SH-SY5Y (cell line): ENCODE measurements around the gene PRDM16.

Source experiments
- GATA2 ChIP-seq: IDR thresholded peaks from 2 replicates; pipeline ENCODE4 v1.6.1; 2011; ENCODE audit warnings: mild to moderate bottlenecking, low read depth, low read length
- GATA3 ChIP-seq: IDR thresholded peaks from 2 replicates; pipeline ENCODE4 v1.6.1; 2011; ENCODE audit warnings: low read depth, mild to moderate bottlenecking, low read length, moderate library complexity

PRDM16 gene

GRCh38 chr1:3373175-3373574 is 304.2 kb downstream of the PRDM16 start:
- TF ChIP-seq GATA3: no peak
- no peak for TF ChIP-seq GATA2

GRCh38 chr1:3373700-3374405 is 304.9 kb downstream of the PRDM16 start:
- TF ChIP-seq GATA2 (no peak), GATA3 (no peak)

DNA sequence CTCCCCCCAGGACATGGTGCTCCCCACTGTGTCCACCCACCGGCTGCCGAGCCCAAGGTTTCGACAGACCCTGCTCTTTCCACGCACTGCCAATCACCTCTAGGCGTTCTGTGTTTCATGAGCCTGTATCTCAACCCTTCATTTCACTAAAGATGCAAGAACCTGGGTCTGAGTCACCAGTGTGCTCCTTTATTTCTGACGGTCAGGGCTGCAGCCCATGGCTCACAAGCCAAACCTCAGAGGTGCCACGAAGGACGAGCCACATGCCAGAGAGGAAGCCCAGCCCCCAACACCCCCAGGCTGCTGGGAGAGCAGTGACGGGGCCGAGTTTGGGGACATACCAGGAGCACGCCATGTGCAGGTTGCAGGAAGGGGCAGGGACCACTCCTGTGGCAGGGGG is 306.2 kb downstream of the PRDM16 start:
- TF ChIP-seq GATA3 (no peak), GATA2 (no peak)

DNA sequence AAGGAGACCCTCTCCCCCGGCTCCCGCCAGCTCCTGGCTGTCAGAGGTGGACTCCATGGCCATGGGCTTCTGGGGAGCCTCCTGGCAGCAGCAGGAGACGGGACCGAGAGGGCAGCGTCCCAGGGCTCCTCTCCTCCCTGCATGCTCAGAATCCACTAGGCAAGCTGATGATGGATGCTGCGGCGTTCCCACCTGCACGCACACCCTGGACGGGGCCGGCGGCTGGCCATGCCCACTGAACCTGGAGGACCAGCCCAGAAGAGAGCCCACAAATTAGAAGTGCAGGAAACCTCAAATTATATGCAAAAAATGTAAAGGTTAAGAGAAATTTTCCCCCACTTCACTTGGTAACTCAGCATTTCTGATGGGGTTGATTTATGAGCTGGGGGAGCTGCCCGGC is 308.2 kb downstream of the PRDM16 start:
- TF ChIP-seq GATA2: no peak
- no peak for TF ChIP-seq GATA3

DNA sequence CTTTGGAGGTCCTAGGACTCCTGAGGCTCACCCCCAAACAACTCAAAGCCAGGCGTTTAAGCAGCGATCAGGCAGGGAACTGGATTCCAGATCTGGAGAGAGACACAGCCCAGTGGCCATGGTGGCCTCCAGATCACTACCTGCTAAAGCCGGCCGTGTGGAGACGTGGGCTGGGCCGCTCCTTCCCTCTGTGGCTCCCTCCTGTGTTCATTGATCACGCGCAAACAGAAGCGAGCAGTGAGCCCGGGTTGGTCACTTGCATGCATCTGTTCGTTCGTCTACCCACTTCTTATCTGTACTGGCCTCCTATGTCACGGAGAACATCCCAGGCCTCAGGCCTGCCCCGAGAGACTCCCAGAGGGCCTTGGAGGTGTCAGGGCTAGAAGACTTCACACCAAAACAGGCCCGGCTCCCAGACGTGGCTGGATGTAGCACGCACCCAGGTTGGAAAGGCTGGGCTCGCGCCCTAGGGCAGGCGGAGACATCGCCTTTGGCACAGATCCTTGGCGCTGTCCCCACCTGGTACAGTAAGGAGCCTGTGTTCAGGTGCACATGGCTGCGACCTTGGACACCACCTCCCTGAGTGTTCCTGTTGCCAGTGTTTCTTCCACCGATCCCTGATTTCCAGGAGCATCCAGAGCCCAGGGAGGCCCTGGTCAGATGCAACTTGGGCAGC is 308.7 kb downstream of the PRDM16 start:
- TF ChIP-seq GATA2 (no peak), GATA3 (no peak)

- TF ChIP-seq GATA3 (no peak), GATA2 (no peak)
These were observed 309.6 kb downstream of the PRDM16 start for GRCh38 chr1:3378411-3379208.

DNA sequence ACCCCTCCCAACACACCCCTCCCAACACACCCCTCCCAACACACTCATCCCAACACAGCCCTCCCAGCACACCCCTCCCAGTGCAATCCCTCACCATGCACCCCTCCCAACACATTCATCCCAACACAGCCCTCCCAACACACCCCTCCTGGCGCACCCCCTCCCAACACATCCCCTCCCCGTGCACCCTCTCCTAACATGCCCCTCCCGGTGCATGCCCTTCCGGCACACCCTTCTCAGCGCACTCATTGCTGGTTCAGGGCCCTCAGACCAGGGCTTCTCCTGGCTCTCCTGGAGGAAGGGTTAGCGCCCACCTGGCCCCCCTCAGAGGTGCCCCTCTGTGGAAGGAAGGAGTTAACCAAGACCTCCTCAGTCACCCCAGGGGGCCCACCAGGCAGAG is 310.9 kb downstream of the PRDM16 start:
- TF ChIP-seq GATA3 (no peak), GATA2 (no peak)

DNA sequence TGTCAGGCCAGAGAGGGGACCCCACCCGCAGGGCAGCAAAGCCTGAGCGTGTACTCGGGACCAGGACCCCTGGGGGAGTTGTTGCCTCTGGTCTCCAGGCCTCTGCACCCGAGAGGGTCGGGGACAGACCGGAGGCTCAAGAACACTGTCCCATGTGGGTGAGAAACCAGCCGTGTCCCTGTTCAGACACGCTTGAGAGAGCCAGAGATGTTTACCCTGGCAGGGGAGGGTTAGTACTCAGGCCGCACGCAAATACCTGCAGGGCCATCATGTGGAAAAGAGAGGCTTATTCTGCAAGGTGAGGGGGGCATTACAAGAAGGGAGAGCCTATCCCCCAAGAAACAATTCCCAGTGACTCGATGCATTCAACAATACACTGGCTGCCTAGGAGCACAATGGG is 311.5 kb downstream of the PRDM16 start:
- no peak for TF ChIP-seq GATA2

DNA sequence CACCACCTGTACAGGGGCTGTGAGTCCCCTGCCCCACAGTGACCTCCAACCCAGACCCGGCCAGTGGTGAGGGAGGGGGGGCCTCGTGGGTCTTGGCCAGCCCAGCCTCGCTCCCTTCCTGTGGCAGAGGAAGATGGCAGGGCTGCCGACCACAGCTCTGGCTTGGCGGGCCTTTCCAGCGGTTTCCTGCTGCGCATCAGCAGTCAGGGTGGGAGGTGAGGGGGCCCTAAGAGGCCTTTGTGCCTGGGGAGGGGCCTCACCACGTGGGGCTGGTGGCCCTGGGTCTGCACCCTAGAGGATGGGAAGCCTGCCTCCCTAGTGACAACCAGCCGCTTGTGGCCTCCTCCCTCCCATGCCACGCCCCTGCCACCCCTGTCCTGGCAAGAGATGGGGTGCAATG is 312.9 kb downstream of the PRDM16 start:
- no peak for TF ChIP-seq GATA3
- no peak for TF ChIP-seq GATA2

GRCh38 chr1:3382326-3383057 is 313.5 kb downstream of the PRDM16 start:
- no peak for TF ChIP-seq GATA2
- TF ChIP-seq GATA3: no peak

GRCh38 chr1:3383679-3384078 is 314.7 kb downstream of the PRDM16 start:
- no peak for TF ChIP-seq GATA2
- TF ChIP-seq GATA3: no peak

GRCh38 chr1:3384407-3384806 is 315.4 kb downstream of the PRDM16 start:
- TF ChIP-seq GATA2: no peak
- no peak for TF ChIP-seq GATA3

GRCh38 chr1:3386205-3387002 is 317.4 kb downstream of the PRDM16 start:
- no peak for TF ChIP-seq GATA3
- no peak for TF ChIP-seq GATA2
